Suprapubic skin (tissue), 4 donors: Measurements from ENCODE around the gene SPARCL1. TPM values are rescaled to one million over a fixed set of nuclear protein-coding genes. Genes with fewer than 3 reads are reported as not detected.

Source experiments
- DNase-seq, 2 donors: peaks; one replicate each; pipeline ENCODE4 v3.0.0-alpha.2; 2019; ENCODE audit warnings: low spot score in 2 of 2
- H3K27ac ChIP-seq: fragments of 200-600 bp; sonication (generic); one replicate; pipeline ENCODE4 v1.5.1; 2019
- H3K27me3 ChIP-seq: fragments of 200-600 bp; sonication (generic); one replicate; pipeline ENCODE4 v1.5.1; 2019
- H3K36me3 ChIP-seq: fragments of 200-600 bp; sonication (generic); one replicate; pipeline ENCODE4 v1.5.1; 2019
- H3K4me1 ChIP-seq: fragments of 200-600 bp; sonication (generic); one replicate; pipeline ENCODE4 v1.5.1; 2019
- H3K4me3 ChIP-seq: fragments of 200-600 bp; sonication (generic); one replicate; pipeline ENCODE4 v1.5.1; 2019; ENCODE audit warnings: mild to moderate bottlenecking
- H3K9me3 ChIP-seq: fragments of 200-600 bp; sonication (generic); one replicate; pipeline ENCODE4 v1.5.1; 2019
- CTCF ChIP-seq, 2 donors: fragments of 200-600 bp in 1 of 2; fragments of 450-650 bp in 1 of 2; sonication (generic) in 1 of 2; IDR thresholded peaks; one replicate each; pipeline ENCODE4 v1.5.1; 2016 to 2019; ENCODE audit warnings: antibody characterized with exemption in 2 of 2, mild to moderate bottlenecking in 1 of 2, moderate library complexity in 1 of 2
- EP300 ChIP-seq: sonication (generic); formaldehyde crosslinking; IDR thresholded peaks from one replicate; pipeline ENCODE4 v1.6.1; 2017; ENCODE audit warnings: antibody characterized with exemption
- POLR2A ChIP-seq, 2 donors: fragments of 450-650 bp; IDR thresholded peaks; one replicate each; pipeline ENCODE4 v1.6.1; 2017; ENCODE audit warnings: antibody characterized with exemption in 2 of 2, mild to moderate bottlenecking in 2 of 2, moderate library complexity in 2 of 2
- POLR2AphosphoS5 ChIP-seq, 3 donors: sonication (generic); formaldehyde crosslinking; IDR thresholded peaks; one replicate each; pipeline ENCODE4 v1.6.1; 2017; ENCODE audit warnings: antibody characterized with exemption in 3 of 3
- WGBS: methylation state at CpG from one replicate; pipeline ENCODE4 v1.1.5; 2018; 5-methylcytosine and 5-hydroxymethylcytosine counted together
- total RNA-seq, 4 donors: library from RNA; depleted of rRNA; stranded (reverse); fragments of >200 nt; gene quantifications; one replicate each; pipeline ENCODE4 v1.1.0, GENCODE V29; 2016

SPARCL1 gene
- total RNA-seq, 4 donors from 2014 or later, result 62.3 to 124 (median 84.0) TPM

DNA sequence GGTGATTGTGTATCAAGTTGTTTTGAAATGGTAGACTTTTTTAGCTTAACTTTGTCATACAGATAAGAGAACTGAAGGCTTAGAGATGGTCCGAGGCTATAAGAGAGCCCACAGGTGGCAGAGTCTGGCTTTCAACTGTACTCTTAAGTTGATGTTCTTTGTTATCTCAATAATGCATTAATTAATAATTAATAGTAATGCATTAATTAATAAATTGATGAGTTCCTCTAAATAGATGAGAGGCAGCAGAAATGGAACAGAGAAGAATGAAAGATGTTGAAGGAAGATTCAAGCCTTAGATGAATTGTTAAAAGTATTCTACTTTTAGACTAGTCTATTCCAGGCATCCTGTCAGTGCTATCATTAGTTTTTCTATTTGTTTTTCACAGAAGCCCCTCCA is 84.4 kb downstream of the SPARCL1 start:
- no peak overlapping the region for H3K4me3 ChIP-seq
- DNase-seq, result no peak
- no peak overlapping the region for H3K27ac ChIP-seq
- H3K9me3 ChIP-seq, result no peaks in the 10 kb centered on the region
- H3K4me1 ChIP-seq, result no peaks in the 10 kb centered on the region
- H3K36me3 ChIP-seq, result peaks cover 55% of the 10 kb centered on the region
- TF ChIP-seq POLR2A (IDR thresholded peaks at IDR 0.05), result no peak
- TF ChIP-seq EP300, result no peak
- TF ChIP-seq CTCF (IDR thresholded peaks at IDR 0.05), result no peak
- no peak for TF ChIP-seq POLR2AphosphoS5 (IDR thresholded peaks at IDR 0.05)
- H3K27me3 ChIP-seq, result no peaks in the 10 kb centered on the region
- WGBS, result 91% methylated on average over 1 of the region's 1 CpG

DNA sequence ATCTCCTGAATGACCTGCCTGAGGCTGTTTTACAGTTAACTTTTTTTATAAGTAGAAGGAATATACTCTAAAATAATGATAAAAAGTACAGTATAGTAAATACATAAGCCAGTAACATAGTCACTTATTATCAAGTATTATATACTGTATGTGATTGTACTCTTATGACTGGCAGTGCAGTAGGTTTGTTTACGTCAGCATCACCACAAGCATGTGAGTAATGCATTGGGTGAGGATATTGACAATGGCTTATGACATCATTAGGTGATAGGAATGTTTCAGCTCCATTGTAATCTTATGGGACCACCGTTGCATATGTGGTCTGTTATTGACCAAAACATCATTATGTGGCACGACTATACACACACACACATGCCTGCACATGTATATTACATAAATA is 86.3 kb downstream of the SPARCL1 start:
- 88% methylated on average over 3 of the region's 3 CpGs for WGBS

GRCh38 chr4:87433342-87433741 is 95.8 kb downstream of the SPARCL1 start:
- no peaks in the 10 kb centered on the region for H3K27me3 ChIP-seq
- no peak for DNase-seq
- 88% methylated on average over 2 of the region's 2 CpGs for WGBS
- no peak overlapping the region for H3K27ac ChIP-seq
- H3K36me3 ChIP-seq, result peaks cover 18% of the 10 kb centered on the region
- no peak overlapping the region for H3K4me3 ChIP-seq
- TF ChIP-seq POLR2AphosphoS5 (IDR thresholded peaks at IDR 0.05) (no peak), EP300 (no peak), POLR2A (IDR thresholded peaks at IDR 0.05) (no peak), CTCF (IDR thresholded peaks at IDR 0.05) (no peak)
- H3K4me1 ChIP-seq, result no peaks in the 10 kb centered on the region
- H3K9me3 ChIP-seq, result no peaks in the 10 kb centered on the region

More for the DNA sequence above, 86.3 kb downstream of the SPARCL1 start:
- no peak overlapping the region for H3K27ac ChIP-seq
- peaks cover 69% of the 10 kb centered on the region for H3K36me3 ChIP-seq
- no peaks in the 10 kb centered on the region for H3K4me1 ChIP-seq
- TF ChIP-seq POLR2AphosphoS5 (IDR thresholded peaks at IDR 0.05) (no peak), POLR2A (IDR thresholded peaks at IDR 0.05) (no peak), EP300 (no peak)
- H3K27me3 ChIP-seq, result no peaks in the 10 kb centered on the region
- DNase-seq, result no peak
- H3K4me3 ChIP-seq, result no peak overlapping the region
- H3K9me3 ChIP-seq, result no peaks in the 10 kb centered on the region

GRCh38 chr4:87430038-87430437 is 99.1 kb downstream of the SPARCL1 start:
- TF ChIP-seq POLR2A (IDR thresholded peaks at IDR 0.05) (no peak), EP300 (no peak), POLR2AphosphoS5 (IDR thresholded peaks at IDR 0.05) (no peak), CTCF (IDR thresholded peaks at IDR 0.05) (no peak)
- WGBS, result 100% methylated on average over 2 of the region's 2 CpGs
- Histone ChIP-seq H3K4me3 (no peak overlapping the region), H3K27ac (no peak overlapping the region), H3K36me3 (no peaks in the 10 kb centered on the region), H3K4me1 (no peaks in the 10 kb centered on the region), H3K9me3 (no peaks in the 10 kb centered on the region), H3K27me3 (no peaks in the 10 kb centered on the region)
- DNase-seq, result no peak

- Histone ChIP-seq H3K36me3 (no peaks in the 10 kb centered on the region), H3K9me3 (no peaks in the 10 kb centered on the region), H3K27ac (no peak overlapping the region), H3K4me3 (no peak overlapping the region), H3K4me1 (peaks cover 10% of the 10 kb centered on the region), H3K27me3 (no peaks in the 10 kb centered on the region)
- TF ChIP-seq POLR2A (IDR thresholded peaks at IDR 0.05), result no peak
- no peak for TF ChIP-seq EP300
- no peak for TF ChIP-seq CTCF (IDR thresholded peaks at IDR 0.05)
- TF ChIP-seq POLR2AphosphoS5 (IDR thresholded peaks at IDR 0.05), result no peak
- WGBS, result 96% methylated on average over 6 of the region's 6 CpGs
- no peak for DNase-seq
Measured at GRCh38 chr4:87428979-87429378, 100.2 kb downstream of the SPARCL1 start.

GRCh38 chr4:87427518-87427868 is 101.7 kb downstream of the SPARCL1 start:
- WGBS, result 39% methylated on average over 1 of the region's 1 CpG
- TF ChIP-seq POLR2A (IDR thresholded peaks at IDR 0.05) (no peak), CTCF (IDR thresholded peaks at IDR 0.05) (no peak), POLR2AphosphoS5 (IDR thresholded peaks at IDR 0.05) (no peak), EP300 (no peak)
- Histone ChIP-seq H3K36me3 (no peaks in the 10 kb centered on the region), H3K27me3 (no peaks in the 10 kb centered on the region), H3K4me3 (no peak overlapping the region), H3K4me1 (peaks cover 19% of the 10 kb centered on the region), H3K27ac (no peak overlapping the region), H3K9me3 (no peaks in the 10 kb centered on the region)
- no peak for DNase-seq
